Caco-2 (cell line): ENCODE results near the gene SPINT2. TPM values are rescaled to one million over a fixed set of nuclear protein-coding genes. Genes with fewer than 3 reads are reported as not detected.

Experiments used
- Bru-seq: library from RNA; stranded (reverse); fragments of 400-500 nt; gene quantifications from one replicate; lab custom pipeline; 2021; lab: Mats Ljungman, UMichigan
- BruChase-seq, 2 experiments: library from RNA; stranded (reverse); fragments of 400-500 nt; gene quantifications; one replicate each; lab custom pipeline; 2021; lab: Mats Ljungman, UMichigan
- BruUV-seq: library from RNA; stranded (reverse); fragments of 400-500 nt; replicated peaks from 2 replicates; lab custom pipeline; 2021; lab: Mats Ljungman, UMichigan
- CTCF ChIA-PET: fragments of 300-600 bp; sonication (Branson Sonifier 250); formaldehyde crosslinking; loops from one replicate; lab custom pipeline; 2022; ENCODE audit warnings: antibody characterized with exemption; lab: Charles Lee
- POLR2A ChIA-PET: fragments of 300-600 bp; sonication (Branson Sonifier 250); formaldehyde crosslinking; loops from one replicate; lab custom pipeline; 2022; ENCODE audit warnings: antibody characterized with exemption; lab: Charles Lee
- DNase-seq, 2 experiments: peaks; one replicate each; pipeline versions ENCODE4 v3.0.0 to v3.0.0-alpha.2; 2020 to 2022
- H3K27me3 ChIP-seq: replicated peaks from 2 replicates; pipeline ENCODE4 v1.6.0; 2011; ENCODE audit warnings: low read length; ENCODE audit not compliant: control insufficient read depth, insufficient read depth
- H3K36me3 ChIP-seq: 2 replicates; pipeline ENCODE4 v1.5.1; 2011; ENCODE audit warnings: low read length; ENCODE audit not compliant: control insufficient read depth, insufficient read depth
- H3K4me1 ChIP-seq: fragments of 250-450 bp; sonication (Bioruptor Pico); 2 replicates; pipeline ENCODE4 v1.5.1; 2020; ENCODE audit warnings: mild to moderate bottlenecking
- H3K4me3 ChIP-seq: 2 replicates; pipeline ENCODE4 v1.5.1; 2011; ENCODE audit warnings: low read depth, mild to moderate bottlenecking, control low read depth, low read length
- H3K9me3 ChIP-seq: fragments of 250-450 bp; sonication (Bioruptor Pico); 2 replicates; pipeline ENCODE4 v1.5.1; 2020; ENCODE audit warnings: mild to moderate bottlenecking, moderate library complexity
- H3K27ac Mint-ChIP-seq: one replicate; pipeline ENCODE4 v1.8.0; 2022; ENCODE audit warnings: mixed read lengths; ENCODE audit not compliant: unreplicated experiment
- H3K27me3 Mint-ChIP-seq: one replicate; pipeline ENCODE4 v1.8.0; 2022; ENCODE audit warnings: mixed read lengths; ENCODE audit not compliant: insufficient read depth, unreplicated experiment
- H3K36me3 Mint-ChIP-seq: one replicate; pipeline ENCODE4 v1.8.0; 2022; ENCODE audit warnings: mild to moderate bottlenecking, mixed read lengths; ENCODE audit not compliant: insufficient read depth, unreplicated experiment
- H3K4me1 Mint-ChIP-seq: one replicate; pipeline ENCODE4 v1.8.0; 2022; ENCODE audit warnings: low read depth, mixed read lengths; ENCODE audit not compliant: unreplicated experiment
- H3K4me3 Mint-ChIP-seq: one replicate; pipeline ENCODE4 v1.8.0; 2022; ENCODE audit warnings: mild to moderate bottlenecking, moderate library complexity, mixed read lengths; ENCODE audit not compliant: unreplicated experiment
- H3K9me3 Mint-ChIP-seq: one replicate; pipeline ENCODE4 v1.8.0; 2022; ENCODE audit warnings: mixed read lengths; ENCODE audit not compliant: unreplicated experiment
- CTCF ChIP-seq, 2 experiments: fragments of 200-600 bp in 1 of 2; IDR thresholded peaks; 1 replicate in 1 of 2; 2 replicates in 1 of 2; pipeline versions ENCODE4 v1.5.1 to v1.8.0; 2011 to 2022; ENCODE audit warnings: antibody characterized with exemption in 1 of 2, control low read depth in 1 of 2, inconsistent platforms in 1 of 2, low read depth in 1 of 2, low read length in 1 of 2, mild to moderate bottlenecking in 1 of 2, moderate library complexity in 1 of 2; ENCODE audit not compliant: insufficient read depth in 1 of 2, severe bottlenecking in 1 of 2, unreplicated experiment in 1 of 2
- intact Hi-C: fragments of 100-400 bp; cut with micrococcal nuclease; formaldehyde crosslinking; loops from one replicate; pipeline ENCODE4 v1.10.0; 2022; ENCODE audit not compliant: unreplicated experiment
- long read RNA-seq: library from polyadenylated mRNA; stranded (forward); transcript quantifications from one replicate; pipeline ENCODE4 v2.0.0, GENCODE V29; 2022
- total RNA-seq: library from RNA; stranded (reverse); gene quantifications from 2 replicates; pipeline ENCODE4 v1.2.3, GENCODE V29; 2022

Gene SPINT2
- total RNA-seq (728 and 748 TPM in 2 replicates), Bru-seq, nascent RNA (percentile 85 among the genes with signal in this experiment), BruChase-seq, experiment 1, labeled RNA remaining after a 2-hour chase (percentile 83 among the genes with signal in this experiment), BruChase-seq, experiment 2, labeled RNA remaining after a 6-hour chase (percentile 92 among the genes with signal in this experiment)
- long read RNA-seq, transcript SPINT2-201 (7 exons, 1,802 nt) = major isoform, 1,435 of 1,563 reads
- long read RNA-seq, transcript SPINT2-202 (6 exons, 1,367 nt) = minor isoform, 47 of 1,563 reads
- long read RNA-seq, partial matches to known transcripts = 48 of 1,563 reads
- long read RNA-seq, other reads (novel, unspliced or antisense) = 31 of 1,563 reads

GRCh38 chr19:38264486-38265212 lies at the start of gene SPINT2:
TSS of gene SPINT2 (plus strand) at chr19:38264573. CDS start at chr19:38264893, 320 bp downstream.
- no peaks in the 10 kb centered on the region for H3K27me3 ChIP-seq
- peak within 1 kb of the TSS; percentile 98 for H3K27ac Mint-ChIP-seq
- H3K4me1 ChIP-seq = peaks cover 49% of the 10 kb centered on the region
- peaks cover 55% of the 10 kb centered on the region for H3K4me1 Mint-ChIP-seq
- ChIA-PET POLR2A (interaction anchor here (0.6 to 2.5 kb wide), 13 partner anchors 10 to 358 kb away, joined by 3 to 10 read pairs (median 7); partner anchors contain the start of genes C19orf33, GGN, PPP1R14A and PSMD8), CTCF (interaction anchor here (0.7 to 2.0 kb wide), 7 partner anchors 16 to 109 kb away, joined by 3 to 16 read pairs (median 4); no protein-coding TSS in a partner anchor)
- H3K36me3 ChIP-seq = no peaks in the 10 kb centered on the region
- H3K4me3 Mint-ChIP-seq = peak within 1 kb of the TSS; percentile 99
- H3K4me3 ChIP-seq = peak within 1 kb of the TSS; percentile 93
- DNase-seq = no peak
- intact Hi-C loops = loop anchor here (1.0 kb wide), 6 partner anchors 9 to 71 kb away; partner anchors contain the start of gene CATSPERG
- no peaks in the 10 kb centered on the region for H3K9me3 Mint-ChIP-seq
- H3K36me3 Mint-ChIP-seq = peaks cover 63% of the 10 kb centered on the region
- no peaks in the 10 kb centered on the region for H3K9me3 ChIP-seq
- no TSS peak for BruUV-seq
- no peak for TF ChIP-seq CTCF (IDR thresholded peaks at IDR 0.05; ENCODE audit: insufficient read depth in 1 of 2, low read depth in 1 of 2, low read length in 1 of 2, severe bottlenecking in 1 of 2, unreplicated experiment in 1 of 2)
- H3K27me3 Mint-ChIP-seq = no peaks in the 10 kb centered on the region

GRCh38 chr19:38216785-38217641 lies 47.4 kb upstream of the SPINT2 start:
- no TSS peak for BruUV-seq
- ChIA-PET CTCF (no interaction called here), POLR2A (no interaction called here)
- H3K4me3 Mint-ChIP-seq = no peak overlapping the region
- intact Hi-C loops = no loop called here
- Histone ChIP-seq H3K9me3 (no peaks in the 10 kb centered on the region), H3K4me1 (no peaks in the 10 kb centered on the region), H3K27me3 (no peaks in the 10 kb centered on the region), H3K4me3 (no peak overlapping the region), H3K36me3 (no peaks in the 10 kb centered on the region)
- H3K27ac Mint-ChIP-seq = no peak overlapping the region
- H3K4me1 Mint-ChIP-seq = no peaks in the 10 kb centered on the region
- no peaks in the 10 kb centered on the region for H3K9me3 Mint-ChIP-seq
- H3K27me3 Mint-ChIP-seq = no peaks in the 10 kb centered on the region
- H3K36me3 Mint-ChIP-seq = peaks cover 16% of the 10 kb centered on the region
- no peak for TF ChIP-seq CTCF (IDR thresholded peaks at IDR 0.05; ENCODE audit: insufficient read depth in 1 of 2, low read depth in 1 of 2, low read length in 1 of 2, severe bottlenecking in 1 of 2, unreplicated experiment in 1 of 2)
- DNase-seq = peak in 1 of 2 experiments; percentile 40
